Ishikawa (cell line): Measurements from ENCODE around the gene BET1L.

Experiments
- CEBPB ChIP-seq: IDR thresholded peaks from 2 replicates; pipeline ENCODE4 v1.6.1; 2012
- CREB1 ChIP-seq: IDR thresholded peaks from 2 replicates; pipeline ENCODE4 v1.6.1; 2012; ENCODE audit warnings: low read depth
- EGR1 ChIP-seq: IDR thresholded peaks from 2 replicates; pipeline ENCODE4 v1.6.1; 2012
- EP300 ChIP-seq: IDR thresholded peaks from 2 replicates; pipeline ENCODE4 v1.6.1; 2012; ENCODE audit warnings: borderline replicate concordance
- FOXM1 ChIP-seq: IDR thresholded peaks from 2 replicates; pipeline ENCODE4 v1.6.1; 2012; ENCODE audit warnings: low read depth, borderline replicate concordance
- NFIC ChIP-seq: IDR thresholded peaks from 2 replicates; pipeline ENCODE4 v1.6.1; 2012
- RAD21 ChIP-seq: IDR thresholded peaks from 2 replicates; pipeline ENCODE4 v1.6.1; 2012; ENCODE audit warnings: low read depth
- TAF1 ChIP-seq: IDR thresholded peaks from 2 replicates; pipeline ENCODE4 v1.6.1; 2012; ENCODE audit warnings: low read depth, mild to moderate bottlenecking
- TCF12 ChIP-seq: IDR thresholded peaks from 2 replicates; pipeline ENCODE4 v1.6.1; 2012; ENCODE audit warnings: low read depth
- TEAD4 ChIP-seq: IDR thresholded peaks from 2 replicates; pipeline ENCODE4 v1.6.1; 2012
- USF1 ChIP-seq: IDR thresholded peaks from 2 replicates; pipeline ENCODE4 v1.6.1; 2012
- YY1 ChIP-seq: IDR thresholded peaks from 2 replicates; pipeline ENCODE4 v1.6.1; 2012; ENCODE audit warnings: low read depth
- ZBTB7A ChIP-seq: IDR thresholded peaks from 2 replicates; pipeline ENCODE4 v1.6.1; 2012; ENCODE audit warnings: low read depth
- TF ChIP-seq, protein P1 (sequence below): IDR thresholded peaks from 2 replicates; pipeline ENCODE4 v1.6.1; 2012
- TF ChIP-seq, protein P2 (sequence below): IDR thresholded peaks from 2 replicates; pipeline ENCODE4 v1.6.1; 2012; ENCODE audit warnings: low read depth, mild to moderate bottlenecking

BET1L gene

DNA sequence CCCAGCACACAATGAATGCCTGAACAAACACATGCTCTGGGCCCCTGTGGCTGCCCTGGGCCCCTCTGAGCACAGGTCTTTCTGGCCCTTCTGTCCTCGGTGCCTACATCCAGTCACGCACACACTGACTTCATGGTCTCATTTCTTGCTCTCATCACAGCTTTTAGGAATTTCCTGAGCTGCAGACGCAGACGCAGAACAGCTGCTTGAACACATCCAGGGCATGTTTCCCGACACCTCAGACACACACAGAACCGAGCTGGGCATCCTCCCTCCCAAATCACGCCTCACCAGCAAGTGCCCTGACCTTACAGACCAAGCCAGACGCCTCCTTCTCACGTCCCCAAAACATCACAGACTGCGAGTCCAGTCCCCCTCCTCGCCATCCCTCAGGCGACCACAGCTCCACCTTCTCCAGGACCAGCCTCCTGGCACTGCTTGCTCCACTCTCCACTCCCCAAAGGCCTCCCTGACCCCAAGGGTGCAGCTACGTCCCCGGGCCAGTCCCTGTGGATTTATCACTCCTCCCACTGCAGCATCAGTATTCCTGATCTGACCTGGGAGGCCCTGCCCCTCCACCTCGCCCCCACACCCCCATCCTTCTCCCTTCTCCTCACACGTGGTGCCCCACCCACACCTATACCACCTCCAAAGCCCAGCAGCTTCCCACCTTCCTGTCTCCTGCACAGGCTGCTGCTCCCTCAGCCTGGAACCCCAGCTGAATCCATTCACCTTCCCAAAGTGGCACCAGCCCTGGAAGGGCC is 16.0 kb upstream of the BET1L start:
- no peak for TF ChIP-seq CEBPB
- no peak for TF ChIP-seq FOXM1
- no peak for TF ChIP-seq TEAD4
- TF ChIP-seq ZBTB7A, result no peak
- TF ChIP-seq, protein P1, sequence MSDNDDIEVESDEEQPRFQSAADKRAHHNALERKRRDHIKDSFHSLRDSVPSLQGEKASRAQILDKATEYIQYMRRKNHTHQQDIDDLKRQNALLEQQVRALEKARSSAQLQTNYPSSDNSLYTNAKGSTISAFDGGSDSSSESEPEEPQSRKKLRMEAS, result no peak
- TF ChIP-seq NFIC, result no peak
- TF ChIP-seq TAF1, result no peak
- TF ChIP-seq EP300, result no peak
- TF ChIP-seq YY1, result no peak
- no peak for TF ChIP-seq RAD21

DNA sequence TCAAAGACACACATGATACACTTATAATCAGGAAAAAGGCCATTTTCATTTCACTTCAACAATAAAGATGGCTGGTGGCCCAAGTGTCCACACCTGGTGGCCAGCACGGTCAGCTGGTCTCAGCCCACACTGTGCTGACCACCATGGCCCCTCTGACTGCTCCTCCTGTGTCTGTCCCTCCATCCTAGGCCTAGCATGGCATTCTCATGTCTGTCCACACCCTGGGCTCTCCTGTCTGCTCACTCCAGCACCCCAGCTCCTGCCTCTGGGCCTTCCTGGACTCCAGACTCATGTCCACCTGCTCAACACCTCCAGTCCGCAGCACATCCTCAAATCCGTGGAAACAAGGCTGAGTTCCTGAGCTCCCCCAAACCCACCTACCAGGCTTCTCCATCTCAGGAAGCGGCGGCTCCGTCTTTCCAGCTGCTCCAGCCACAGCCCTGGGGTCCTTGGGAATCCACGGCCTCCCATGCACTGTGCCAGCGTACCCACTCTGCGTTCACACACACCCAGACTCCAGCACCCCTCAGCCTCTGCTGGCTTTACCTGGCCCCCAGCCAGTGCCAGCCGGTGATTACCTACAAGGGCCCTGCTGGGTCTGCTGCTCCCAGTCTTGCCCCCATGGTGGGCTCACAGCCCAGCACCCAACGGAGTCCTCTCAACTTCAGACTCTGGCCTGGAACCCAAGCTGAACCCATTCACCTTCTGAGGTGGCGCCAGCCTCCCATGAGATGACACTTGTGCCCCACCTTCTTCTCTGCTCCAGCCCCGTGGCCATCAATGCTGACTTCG is 15.0 kb upstream of the BET1L start:
- no peak for TF ChIP-seq TCF12
- no peak for TF ChIP-seq EP300
- TF ChIP-seq ZBTB7A, result no peak
- TF ChIP-seq, protein P1, result no peak
- no peak for TF ChIP-seq YY1
- no peak for TF ChIP-seq TEAD4
- TF ChIP-seq, protein P2, sequence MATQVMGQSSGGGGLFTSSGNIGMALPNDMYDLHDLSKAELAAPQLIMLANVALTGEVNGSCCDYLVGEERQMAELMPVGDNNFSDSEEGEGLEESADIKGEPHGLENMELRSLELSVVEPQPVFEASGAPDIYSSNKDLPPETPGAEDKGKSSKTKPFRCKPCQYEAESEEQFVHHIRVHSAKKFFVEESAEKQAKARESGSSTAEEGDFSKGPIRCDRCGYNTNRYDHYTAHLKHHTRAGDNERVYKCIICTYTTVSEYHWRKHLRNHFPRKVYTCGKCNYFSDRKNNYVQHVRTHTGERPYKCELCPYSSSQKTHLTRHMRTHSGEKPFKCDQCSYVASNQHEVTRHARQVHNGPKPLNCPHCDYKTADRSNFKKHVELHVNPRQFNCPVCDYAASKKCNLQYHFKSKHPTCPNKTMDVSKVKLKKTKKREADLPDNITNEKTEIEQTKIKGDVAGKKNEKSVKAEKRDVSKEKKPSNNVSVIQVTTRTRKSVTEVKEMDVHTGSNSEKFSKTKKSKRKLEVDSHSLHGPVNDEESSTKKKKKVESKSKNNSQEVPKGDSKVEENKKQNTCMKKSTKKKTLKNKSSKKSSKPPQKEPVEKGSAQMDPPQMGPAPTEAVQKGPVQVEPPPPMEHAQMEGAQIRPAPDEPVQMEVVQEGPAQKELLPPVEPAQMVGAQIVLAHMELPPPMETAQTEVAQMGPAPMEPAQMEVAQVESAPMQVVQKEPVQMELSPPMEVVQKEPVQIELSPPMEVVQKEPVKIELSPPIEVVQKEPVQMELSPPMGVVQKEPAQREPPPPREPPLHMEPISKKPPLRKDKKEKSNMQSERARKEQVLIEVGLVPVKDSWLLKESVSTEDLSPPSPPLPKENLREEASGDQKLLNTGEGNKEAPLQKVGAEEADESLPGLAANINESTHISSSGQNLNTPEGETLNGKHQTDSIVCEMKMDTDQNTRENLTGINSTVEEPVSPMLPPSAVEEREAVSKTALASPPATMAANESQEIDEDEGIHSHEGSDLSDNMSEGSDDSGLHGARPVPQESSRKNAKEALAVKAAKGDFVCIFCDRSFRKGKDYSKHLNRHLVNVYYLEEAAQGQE, result no peak
- no peak for TF ChIP-seq USF1
- TF ChIP-seq FOXM1, result no peak
- no peak for TF ChIP-seq NFIC
- TF ChIP-seq CREB1, result no peak
- TF ChIP-seq CEBPB, result no peak

- no peak for TF ChIP-seq YY1
- no peak for TF ChIP-seq TAF1
- TF ChIP-seq ZBTB7A, result no peak
These were observed 14.3 kb upstream of the BET1L start for GRCh38 chr11:221539-221938.

DNA sequence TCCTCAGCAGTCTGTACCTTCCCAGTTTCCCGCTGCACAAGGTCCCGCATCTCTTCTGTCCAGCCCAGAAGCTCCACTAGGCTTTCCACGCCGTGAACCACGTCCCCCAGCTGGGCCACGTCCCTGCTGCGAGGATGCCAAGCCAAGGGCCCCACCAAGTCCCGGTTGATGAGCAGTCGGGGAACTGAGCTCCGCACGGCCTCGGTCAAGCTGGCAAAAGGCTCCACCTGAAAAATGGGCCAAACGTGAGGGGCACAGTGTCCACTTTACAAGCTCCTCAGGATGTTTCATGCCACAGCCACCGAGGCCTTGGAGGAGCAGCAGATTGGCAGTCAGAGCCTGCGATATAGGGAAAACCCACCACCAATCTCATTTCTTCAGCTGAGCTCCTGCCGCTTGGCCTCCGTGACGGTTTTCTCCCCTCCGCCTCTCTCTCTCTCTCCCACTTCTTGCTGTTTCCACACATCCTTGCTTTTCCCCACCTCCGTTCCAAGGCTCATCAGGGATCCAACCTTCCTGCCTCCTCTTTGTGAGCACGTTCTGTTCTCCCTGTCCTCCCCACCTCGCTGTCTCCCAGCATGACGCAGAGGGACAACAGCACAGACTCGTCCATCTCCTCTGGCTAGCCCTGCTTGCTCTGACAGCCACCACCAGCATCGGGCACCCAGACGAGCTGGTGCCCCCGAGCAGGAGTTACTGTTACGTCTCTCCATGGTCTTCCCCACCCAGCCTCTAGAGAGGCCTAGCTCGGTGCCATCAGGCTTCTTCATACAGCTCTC is 11.8 kb upstream of the BET1L start:
- TF ChIP-seq, protein P1, result no peak
- TF ChIP-seq RAD21 (no peak), NFIC (no peak), ZBTB7A (no peak), USF1 (no peak), TEAD4 (no peak), TAF1 (no peak), YY1 (no peak), EGR1 (no peak), CEBPB (no peak), CREB1 (no peak)

- TF ChIP-seq TAF1 (no peak), NFIC (no peak), YY1 (no peak), USF1 (no peak), FOXM1 (no peak), ZBTB7A (no peak)
These were observed 10.5 kb upstream of the BET1L start for GRCh38 chr11:217704-218103.

DNA sequence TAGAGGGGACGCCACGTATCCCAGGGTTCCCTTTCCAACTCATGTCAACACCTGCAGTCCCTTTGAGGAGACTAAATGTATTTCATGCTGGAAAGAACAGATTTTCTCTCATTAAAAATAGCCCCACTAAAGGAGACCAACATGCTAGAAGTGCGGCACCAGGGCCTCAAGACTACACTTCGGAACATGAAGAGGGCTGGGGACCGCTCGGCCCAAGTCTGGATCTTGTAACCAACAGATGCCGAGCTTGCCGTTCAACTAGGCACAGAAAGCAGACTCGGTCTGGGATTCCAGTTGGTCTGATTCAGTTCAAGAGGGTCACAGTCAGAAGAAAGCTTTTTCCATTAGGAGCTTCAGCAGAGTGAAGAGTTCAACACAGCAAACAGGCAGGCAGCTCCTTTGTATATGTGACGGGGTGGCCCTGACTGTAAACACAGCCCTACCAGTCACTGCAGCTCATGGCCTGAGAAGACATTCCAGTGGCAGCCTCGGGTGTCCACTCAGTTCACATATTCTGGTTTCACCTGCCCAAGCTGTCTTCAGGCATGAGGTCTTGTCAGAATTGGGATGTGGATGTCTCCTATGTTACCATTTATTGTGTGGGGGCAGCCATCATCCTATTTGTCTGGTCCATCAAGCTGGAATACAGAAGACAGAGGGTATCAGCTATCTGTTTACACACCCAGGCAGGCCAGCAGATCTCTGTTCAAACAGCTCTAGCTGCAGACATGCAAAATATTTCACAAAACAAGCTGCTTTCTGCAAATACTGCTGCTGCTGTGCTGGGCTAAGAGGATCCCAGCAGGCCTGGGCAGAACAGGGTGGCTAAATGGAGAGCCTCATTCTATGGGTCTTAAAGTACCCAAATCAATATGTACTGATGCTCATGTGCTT is 9.1 kb upstream of the BET1L start:
- TF ChIP-seq NFIC (no peak), CREB1 (no peak), FOXM1 (no peak), EGR1 (no peak), EP300 (no peak), YY1 (no peak), USF1 (no peak), TCF12 (no peak), CEBPB (no peak), TAF1 (no peak), TEAD4 (no peak), RAD21 (no peak), ZBTB7A (no peak)
- TF ChIP-seq, protein P1, result no peak
- TF ChIP-seq, protein P2, result no peak
